ENCODE measurements around the gene GSDME. TPM values are rescaled to one million over a fixed set of nuclear protein-coding genes. Genes with fewer than 3 reads are reported as not detected.

Gene GSDME
- total RNA-seq, 4 donors from 2014 or later, result 10.2 to 30.2 (median 16.4) TPM

DNA sequence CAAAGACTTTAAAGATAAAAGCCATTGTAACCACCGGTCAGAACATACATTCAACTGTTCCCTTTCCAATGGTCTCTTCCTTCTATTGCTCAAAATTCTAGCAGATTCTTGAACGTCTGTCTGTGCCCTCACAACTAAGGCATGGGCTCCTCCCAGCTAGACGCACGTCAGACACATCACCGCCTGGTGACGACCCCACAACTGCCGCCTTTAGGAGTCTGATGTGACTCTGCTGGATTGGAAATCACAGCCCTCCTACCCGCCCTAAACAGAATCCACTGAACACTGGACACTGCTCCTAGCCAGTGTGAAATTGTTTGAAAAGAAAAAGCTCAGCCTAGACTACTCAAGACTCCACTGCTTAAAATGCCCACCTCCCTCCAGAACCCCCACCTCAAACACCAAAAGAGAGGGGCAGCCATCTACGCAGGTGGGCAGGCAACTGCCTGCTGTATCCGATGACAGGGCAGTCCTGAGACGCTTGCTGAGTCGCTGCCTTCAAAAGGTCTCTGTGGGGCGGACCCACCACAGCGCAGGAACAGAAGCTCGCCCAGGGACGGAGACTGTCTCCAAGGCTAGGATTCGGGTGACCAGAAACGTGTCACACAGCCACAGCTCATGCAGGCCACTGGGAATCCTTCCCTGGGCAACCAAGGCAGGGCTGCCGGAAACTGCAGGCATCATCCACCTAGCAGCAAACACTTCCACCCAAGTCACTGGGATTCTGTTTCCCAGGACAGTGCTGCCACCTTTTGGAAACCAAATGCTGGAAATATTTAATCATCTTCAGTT, 34.7 kb downstream of the GSDME start:
- intact Hi-C loops (cut with DNase I), result no loop called here
- DNase-seq, result peak in 1 of 2 donors; percentile 37
- Histone ChIP-seq H3K27ac (no peak overlapping the region), H3K9me3 (no peaks in the 10 kb centered on the region), H3K4me3 (replicated peaks in 1 of 3) (no peak overlapping the region), H3K4me1 (peaks cover 7 to 8% of the 10 kb centered on the region in 2 donors), H3K27me3 (no peaks in the 10 kb centered on the region), H3K36me3 (no peaks in the 10 kb centered on the region)
- TF ChIP-seq, protein P1, sequence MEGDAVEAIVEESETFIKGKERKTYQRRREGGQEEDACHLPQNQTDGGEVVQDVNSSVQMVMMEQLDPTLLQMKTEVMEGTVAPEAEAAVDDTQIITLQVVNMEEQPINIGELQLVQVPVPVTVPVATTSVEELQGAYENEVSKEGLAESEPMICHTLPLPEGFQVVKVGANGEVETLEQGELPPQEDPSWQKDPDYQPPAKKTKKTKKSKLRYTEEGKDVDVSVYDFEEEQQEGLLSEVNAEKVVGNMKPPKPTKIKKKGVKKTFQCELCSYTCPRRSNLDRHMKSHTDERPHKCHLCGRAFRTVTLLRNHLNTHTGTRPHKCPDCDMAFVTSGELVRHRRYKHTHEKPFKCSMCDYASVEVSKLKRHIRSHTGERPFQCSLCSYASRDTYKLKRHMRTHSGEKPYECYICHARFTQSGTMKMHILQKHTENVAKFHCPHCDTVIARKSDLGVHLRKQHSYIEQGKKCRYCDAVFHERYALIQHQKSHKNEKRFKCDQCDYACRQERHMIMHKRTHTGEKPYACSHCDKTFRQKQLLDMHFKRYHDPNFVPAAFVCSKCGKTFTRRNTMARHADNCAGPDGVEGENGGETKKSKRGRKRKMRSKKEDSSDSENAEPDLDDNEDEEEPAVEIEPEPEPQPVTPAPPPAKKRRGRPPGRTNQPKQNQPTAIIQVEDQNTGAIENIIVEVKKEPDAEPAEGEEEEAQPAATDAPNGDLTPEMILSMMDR (IDR thresholded peaks at IDR 0.05), result peak in 4 of 6 experiments; percentile 24 to 30 (median 27)
- TF ChIP-seq POLR2A (IDR thresholded peaks at IDR 0.05), result no peak
- WGBS, 2 donors, result 87 to 89% methylated on average over 10 to 14 of the region's 19 CpGs

DNA sequence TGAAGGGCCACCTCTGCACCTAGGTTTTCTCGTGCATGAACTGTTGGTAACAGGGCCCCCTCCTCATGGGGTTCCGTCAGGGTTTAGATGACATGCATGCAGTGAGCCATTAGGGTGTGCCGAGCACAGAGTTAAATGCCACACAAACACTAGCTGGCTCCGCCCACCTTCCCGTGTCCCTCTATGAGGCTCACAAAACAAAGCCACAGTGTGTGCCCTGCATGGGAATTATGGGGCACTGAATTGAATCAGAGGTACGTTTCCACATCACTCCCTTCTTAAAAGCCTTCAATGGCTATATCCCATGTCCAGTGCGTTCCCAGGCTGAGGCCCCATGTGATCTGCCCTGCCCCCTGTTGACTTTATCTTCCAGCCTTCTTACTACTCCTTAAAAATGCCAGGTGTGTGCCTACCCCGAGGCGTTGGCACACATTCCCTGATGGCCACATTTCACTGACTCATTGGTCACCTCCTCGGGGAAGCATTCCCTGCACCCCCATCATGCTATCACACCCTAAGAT, 35.7 kb downstream of the GSDME start:
- Histone ChIP-seq H3K27me3 (no peaks in the 10 kb centered on the region), H3K36me3 (no peaks in the 10 kb centered on the region), H3K4me3 (replicated peaks in 1 of 3) (no peak overlapping the region), H3K4me1 (peaks cover 7 to 8% of the 10 kb centered on the region in 2 donors), H3K27ac (peak overlapping the region in 1 of 3 donors; percentile 19), H3K9me3 (no peaks in the 10 kb centered on the region)
- intact Hi-C loops (cut with DNase I), result no loop called here
- WGBS, 2 donors, result 33 to 37% methylated on average over 10 of the region's 10 CpGs
- peak; percentile 68 to 71 for DNase-seq
- TF ChIP-seq POLR2A (IDR thresholded peaks at IDR 0.05), result no peak
- TF ChIP-seq, protein P1 (IDR thresholded peaks at IDR 0.05), result no peak

- intact Hi-C loops (cut with DNase I), result no loop called here
- no peaks in the 10 kb centered on the region for H3K9me3 ChIP-seq
- H3K27me3 ChIP-seq, result no peaks in the 10 kb centered on the region
- WGBS, 2 donors, result 92% methylated on average over 3 of the region's 3 CpGs
- no peaks in the 10 kb centered on the region for H3K36me3 ChIP-seq
- H3K27ac ChIP-seq, result no peak overlapping the region
- H3K4me3 ChIP-seq (replicated peaks in 1 of 3), result no peak overlapping the region
- peaks cover 7 to 8% of the 10 kb centered on the region in 2 donors for H3K4me1 ChIP-seq
- TF ChIP-seq, protein P1 (IDR thresholded peaks at IDR 0.05), result no peak
- TF ChIP-seq POLR2A (IDR thresholded peaks at IDR 0.05), result no peak
- DNase-seq, result no peak
These were observed 37.0 kb downstream of the GSDME start for GRCh38 chr7:24720283-24720682.

GRCh38 chr7:24718977-24719491, 38.2 kb downstream of the GSDME start:
- DNase-seq, result no peak

More at GRCh38 chr7:24718977-24719491, 38.2 kb downstream of the GSDME start:
- Histone ChIP-seq H3K27me3 (no peaks in the 10 kb centered on the region), H3K27ac (no peak overlapping the region), H3K36me3 (no peaks in the 10 kb centered on the region), H3K9me3 (no peaks in the 10 kb centered on the region), H3K4me3 (replicated peaks in 1 of 3) (no peak overlapping the region), H3K4me1 (peaks cover 7 to 8% of the 10 kb centered on the region in 2 donors)
- 87 to 93% methylated on average over 13 of the region's 13 CpGs for WGBS, 2 donors
- intact Hi-C loops (cut with DNase I), result no loop called here
- TF ChIP-seq, protein P1 (IDR thresholded peaks at IDR 0.05), result no peak
- no peak for TF ChIP-seq POLR2A (IDR thresholded peaks at IDR 0.05)
